CD4-positive, alpha-beta T cell treated with Interleukin-15 for 4 hours (primary cell): ENCODE measurements around the gene VAT1.
A peak's percentile ranks its signal among the peaks of the same experiment; 100 is the strongest.
"Not testable (repeated sequence)": the region's sequence is repeated elsewhere in the genome, so short reads cannot be mapped to it uniquely, and the experiment has no call there.

ENCODE experiments used
- DNase-seq: peaks from one replicate; pipeline ENCODE4 v3.0.0-alpha.2; 2020; ENCODE audit warnings: low spot score

Gene VAT1

DNA sequence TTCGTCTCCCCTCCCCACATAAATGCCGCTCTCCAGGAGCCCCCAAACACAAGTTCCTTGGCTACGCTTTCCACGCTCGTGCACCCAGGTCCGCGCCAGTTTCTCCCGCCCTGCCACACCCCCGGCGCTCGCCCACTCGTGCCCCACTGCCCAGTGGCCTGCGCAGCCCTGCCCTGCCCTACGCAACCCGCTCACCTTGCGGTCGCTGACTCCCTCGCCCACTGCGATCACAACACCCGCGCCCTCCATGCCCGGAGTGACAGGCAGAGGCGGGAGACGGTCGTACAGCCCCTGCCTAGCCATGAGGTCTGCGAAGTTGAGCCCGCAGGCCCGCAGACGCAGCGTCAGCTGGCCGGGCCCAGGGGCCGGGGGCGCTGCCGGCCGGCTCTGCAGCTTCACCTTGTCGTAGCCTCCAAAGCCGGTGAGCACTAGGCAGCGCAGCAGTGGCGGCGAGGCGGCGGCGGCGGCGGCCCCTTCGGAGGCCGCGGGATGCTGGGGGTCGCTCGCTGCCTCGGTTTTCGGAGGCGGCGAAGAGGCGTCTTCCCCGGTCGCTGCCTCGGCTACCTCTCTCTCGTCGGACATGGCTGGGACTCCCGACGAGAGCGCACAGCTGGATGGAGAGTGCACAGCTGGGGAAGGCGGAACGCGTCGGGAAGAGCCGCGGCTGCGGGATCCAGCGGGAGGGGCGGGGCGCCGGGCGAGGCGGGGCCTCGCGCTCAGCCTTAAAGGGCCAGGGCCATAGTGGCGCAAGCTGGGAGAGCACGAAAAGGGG lies at the start of gene VAT1:
Gene VAT1 (minus strand): TSS at position 645 of the 772 bp plus-strand sequence. CDS start 63 bp downstream, at position 582.
- peak; percentile 50 for DNase-seq

DNA sequence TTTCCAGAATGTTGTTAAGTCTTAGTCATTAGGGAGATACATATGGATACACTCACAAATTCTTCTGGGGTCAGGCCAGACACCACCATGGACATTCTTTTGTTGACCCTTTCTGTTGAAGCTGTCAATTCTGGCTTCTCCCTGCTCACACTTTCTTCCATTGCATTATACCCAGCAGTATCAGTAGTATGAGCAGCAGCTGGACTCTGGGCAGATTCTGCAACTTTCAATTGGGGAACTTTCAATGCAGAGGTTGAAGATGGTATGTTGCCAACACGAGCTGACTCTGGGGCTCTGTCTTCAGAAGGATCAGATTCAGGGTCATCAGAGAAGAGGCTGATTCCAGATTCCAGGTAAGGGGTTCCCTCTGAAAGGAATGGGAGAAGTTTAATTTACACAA lies 48.7 kb upstream of the VAT1 start:
- DNase-seq: no peak

DNA sequence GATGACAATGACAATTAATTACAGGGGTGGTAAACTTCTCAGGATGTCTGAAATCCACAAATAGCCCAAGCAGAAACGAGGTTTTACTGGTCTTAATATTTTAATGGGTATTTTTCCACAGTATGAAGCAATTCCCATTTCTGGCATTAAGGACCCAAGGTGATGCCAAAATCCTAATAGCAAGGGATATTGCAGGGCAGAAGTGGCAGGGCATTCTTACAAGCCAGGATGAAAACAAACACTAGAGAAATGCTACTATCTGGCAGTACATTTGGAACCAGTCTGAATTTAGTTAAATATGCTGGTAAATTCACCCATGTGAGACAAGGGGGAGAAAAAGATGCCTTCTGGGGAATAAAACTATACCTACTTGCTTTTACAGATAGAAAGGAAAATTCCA lies 48.1 kb upstream of the VAT1 start:
- no peak for DNase-seq

DNA sequence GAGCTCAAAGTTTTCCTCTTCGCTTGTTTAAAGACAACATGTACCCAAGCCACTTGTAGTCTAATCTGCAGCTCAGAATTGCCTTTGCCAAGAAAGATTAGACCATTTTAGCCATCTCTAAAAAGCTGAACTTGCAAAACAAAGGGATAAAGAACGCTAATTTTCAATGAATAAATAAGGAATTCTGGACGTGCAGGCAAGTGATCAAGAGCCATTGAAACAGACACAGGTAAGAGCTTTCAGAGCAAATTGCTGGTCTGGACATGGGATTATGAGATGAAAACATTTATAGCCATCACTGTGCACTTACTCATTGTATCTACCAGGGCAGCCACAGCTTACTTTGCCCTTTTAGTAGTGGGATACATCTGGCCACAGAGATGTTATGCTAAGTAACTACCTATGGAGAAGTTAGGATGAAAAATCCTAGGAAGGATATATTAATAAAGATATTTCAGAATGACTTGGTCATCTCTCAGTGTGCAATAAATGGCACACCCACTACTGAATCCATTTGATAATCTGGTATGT lies 47.2 kb upstream of the VAT1 start:
- DNase-seq: no peak

DNA sequence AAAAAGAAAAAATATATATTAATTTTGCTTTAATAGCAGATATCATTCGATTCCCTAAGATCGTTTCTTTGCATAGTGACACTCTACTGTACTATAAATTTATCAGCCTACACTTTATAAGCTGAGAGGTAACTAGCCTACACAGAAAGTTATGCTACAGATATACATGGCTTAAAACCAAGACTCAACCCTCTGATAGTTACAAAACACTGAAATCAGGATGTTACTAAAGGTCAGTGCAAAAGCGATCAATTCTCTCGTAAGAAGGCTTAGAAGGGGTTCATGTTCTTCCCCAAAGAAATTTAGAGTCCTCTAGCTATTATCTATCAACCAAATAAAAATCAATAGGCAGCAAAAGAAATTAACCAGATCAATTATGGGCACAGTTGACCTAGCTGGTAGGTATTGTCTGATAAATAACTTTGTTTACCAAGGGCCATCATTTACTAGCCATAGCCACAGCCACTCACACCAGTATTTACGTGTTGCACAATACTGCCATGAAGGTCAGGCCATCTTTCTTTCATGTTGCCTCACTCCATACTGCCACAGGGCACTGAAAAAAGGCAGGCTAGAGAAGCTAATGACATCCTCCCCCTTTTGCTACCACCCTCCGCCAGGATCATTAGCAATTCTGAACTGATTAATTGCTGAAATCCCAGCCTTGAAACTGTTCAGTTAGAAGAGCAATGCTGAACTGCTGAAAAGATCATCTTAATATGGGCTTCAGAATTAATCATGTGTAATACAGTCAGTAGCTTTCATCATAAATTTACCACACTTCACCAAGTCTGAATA lies 46.6 kb upstream of the VAT1 start:
- no peak for DNase-seq

DNA sequence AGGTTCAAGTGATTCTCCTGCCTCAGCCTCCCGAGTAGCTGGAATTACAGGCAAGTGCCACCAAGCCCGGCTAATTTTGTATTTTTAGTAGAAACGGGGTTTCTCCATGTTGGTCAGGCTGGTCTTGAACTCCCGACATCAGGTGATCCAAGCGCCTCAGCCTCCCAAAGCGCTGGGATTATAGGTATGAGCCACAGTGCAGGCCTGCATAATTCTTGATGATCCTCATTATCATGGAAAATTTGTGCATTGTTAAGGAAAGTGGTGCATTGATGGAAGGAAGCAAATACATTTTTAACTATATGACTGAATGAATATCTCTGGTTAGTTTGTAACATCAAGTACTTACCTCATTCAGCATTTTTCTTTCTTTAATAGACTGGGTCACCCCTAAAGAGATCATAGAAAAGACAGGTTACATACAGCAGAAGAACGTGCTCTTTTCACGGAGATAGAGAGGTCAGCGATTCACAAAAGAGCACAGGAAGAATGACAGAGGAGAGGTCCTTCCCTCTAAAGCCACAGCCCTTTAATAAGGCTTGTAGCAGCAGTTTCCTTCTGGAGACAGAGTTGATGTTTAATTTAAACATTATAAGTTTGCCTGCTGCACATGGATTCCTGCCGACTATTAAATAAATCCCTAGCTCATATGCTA lies 40.9 kb upstream of the VAT1 start:
- DNase-seq: no peak

DNA sequence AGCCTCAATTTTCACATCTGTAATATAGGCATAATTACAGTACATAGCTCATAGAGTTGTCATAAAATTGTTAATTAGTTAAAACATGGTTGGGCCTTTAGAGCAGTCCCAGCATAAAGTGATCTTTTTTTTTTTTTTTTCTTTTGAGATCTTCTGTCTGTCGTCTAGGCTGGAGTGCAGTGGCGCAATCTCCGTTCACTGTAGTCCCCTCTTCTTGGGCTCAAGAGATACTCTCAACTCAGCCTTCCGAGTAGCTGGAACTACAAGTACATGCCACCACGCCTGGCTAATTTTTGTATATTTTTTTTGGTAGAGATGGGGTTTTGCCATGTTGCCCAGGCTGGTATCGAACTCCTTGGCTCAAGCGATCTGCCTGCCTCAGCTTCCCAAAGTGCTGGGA lies 33.9 kb upstream of the VAT1 start:
- no peak for DNase-seq

DNA sequence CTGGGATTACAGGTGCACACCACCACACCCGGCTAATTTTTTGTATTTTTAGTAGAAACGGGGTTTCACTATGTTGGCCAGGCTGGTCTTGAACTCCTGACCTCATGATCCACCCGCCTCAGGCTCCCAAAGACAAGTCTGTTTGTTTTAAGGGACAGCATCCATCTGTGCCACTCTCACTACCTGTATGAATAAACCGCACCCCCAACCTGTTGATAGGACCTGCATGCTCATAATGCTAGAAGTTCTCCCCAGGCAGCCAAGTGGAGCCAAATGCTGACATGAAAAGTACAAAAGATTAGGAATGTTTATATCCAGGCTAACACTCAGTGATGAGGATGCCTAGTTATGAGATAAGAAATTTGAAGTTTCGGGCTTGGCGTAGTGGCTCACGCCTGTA lies 30.8 kb upstream of the VAT1 start:
- DNase-seq: not testable (repeated sequence)

DNA sequence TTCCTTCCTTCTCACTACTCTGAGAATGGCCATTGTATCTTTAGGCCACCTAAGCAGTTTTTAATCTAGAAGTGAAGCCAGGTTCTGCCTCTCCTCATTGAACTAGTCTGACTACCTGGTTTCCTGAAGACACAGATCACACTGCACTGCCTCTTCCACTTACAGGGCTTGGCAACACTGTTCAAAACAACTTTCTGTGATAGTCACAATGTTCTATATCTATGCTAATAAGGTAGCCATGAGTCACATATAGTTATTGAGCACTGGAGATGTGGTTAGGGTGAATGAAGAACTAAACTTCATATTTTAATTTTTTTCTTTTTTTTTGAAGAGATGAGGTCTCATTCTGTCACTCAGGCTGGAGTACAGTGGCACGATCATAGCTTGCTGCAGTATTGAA lies 29.8 kb upstream of the VAT1 start:
- DNase-seq: no peak

DNA sequence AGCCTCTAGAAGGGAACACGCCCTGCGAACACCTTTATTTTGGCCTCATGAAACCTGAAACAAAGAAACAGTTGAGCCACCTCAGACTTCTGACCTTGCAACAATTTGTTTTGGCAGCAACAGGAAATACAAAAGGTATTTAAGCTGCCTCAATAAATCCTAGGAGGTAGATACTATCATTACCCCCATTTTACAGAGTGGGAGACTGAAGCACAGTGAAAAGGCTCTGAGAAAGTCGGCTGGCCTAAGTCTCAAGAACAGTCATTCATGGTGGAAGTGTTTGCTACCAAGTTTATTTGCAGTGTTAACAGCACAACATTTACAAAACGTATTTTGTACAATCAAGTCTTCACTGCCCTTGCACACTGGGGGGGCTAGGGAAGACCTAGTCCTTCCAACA lies 21.8 kb upstream of the VAT1 start:
- DNase-seq: no peak

DNA sequence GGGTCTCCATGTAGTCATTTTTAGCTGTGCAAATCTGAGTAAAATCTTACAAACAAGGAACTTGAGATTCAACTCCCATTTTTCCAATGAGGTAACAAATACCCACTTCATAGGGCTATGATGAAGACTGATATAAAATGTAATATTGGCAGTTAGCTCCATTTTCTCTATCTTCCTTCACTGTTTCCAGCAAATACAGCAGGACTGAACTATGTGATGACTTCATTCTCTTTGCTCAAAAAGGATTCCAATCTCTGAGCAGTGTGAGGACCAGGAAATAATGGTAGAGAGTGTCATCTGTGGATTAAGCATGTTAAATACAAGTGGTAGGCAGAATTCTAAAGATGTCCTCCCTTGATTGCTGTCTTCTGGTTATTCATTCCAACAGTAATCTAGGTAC lies 21.1 kb upstream of the VAT1 start:
- no peak for DNase-seq

DNA sequence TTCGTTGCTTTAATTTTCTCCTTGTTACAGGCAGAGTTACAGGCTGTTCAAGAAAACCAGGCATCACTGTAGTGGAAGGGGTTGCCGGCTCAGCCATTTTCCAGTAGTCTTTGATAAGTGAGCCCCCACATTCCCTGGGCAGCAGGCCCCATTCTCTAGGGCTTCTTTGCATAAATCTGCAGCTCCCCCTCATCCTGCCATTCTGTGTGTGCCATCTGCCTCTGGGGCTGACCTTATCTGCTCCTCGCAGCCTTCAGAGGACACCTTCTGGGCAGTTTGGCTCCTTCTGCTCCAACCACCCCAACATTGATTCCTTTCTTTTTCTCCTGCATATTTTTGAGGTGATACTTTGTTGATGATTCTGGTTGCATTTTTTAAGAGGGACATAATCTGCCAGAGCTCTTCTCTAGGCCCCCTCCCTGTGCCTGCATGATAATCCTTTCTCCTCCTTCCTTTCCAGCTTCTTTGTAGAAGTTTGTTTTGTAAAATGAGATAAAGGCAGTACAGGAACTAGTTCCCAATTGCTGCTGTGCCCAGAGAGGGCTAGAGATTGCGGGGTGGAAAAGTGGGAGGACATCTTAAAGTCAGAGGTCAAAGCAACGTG lies 19.9 kb upstream of the VAT1 start:
- DNase-seq: no peak

DNA sequence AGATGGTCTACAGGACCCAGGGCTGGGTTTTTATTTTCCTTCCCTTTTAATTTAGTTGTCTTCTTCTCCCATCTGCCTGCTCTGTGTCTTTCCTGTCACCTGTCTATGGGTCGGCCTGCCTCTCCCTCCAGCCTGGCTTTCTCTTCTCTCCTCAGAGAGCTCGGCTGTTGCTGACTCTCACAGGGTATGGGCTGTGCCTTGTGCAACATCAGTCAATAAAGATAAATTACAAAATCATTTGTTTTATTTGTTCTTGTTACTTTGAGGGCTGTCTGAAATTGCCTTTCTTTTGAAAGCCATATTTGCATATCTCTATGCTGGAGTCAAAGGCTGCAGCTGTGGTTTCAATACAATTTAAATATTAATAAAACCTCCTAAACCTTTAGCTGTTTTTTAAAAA lies 18.5 kb upstream of the VAT1 start:
- DNase-seq: no peak

DNA sequence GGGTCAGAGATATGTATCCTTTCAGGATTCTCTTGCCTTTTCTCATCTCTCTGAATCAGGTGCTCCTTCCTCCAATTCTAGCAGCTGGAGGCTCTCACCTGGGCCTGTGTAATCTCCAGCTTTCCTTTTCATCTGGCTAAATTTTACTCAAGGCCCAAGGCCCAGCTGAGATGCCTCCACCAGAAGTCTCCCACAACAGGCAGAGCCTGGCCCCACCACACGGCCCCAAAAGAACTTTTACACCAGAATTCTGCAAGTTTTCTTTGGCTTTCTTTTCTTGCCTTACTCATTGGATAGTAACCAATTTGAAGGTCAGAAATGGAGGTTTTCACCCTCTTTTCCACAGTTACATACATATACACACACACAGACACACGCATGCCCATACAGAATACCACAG lies 17.5 kb upstream of the VAT1 start:
- DNase-seq: no peak

DNA sequence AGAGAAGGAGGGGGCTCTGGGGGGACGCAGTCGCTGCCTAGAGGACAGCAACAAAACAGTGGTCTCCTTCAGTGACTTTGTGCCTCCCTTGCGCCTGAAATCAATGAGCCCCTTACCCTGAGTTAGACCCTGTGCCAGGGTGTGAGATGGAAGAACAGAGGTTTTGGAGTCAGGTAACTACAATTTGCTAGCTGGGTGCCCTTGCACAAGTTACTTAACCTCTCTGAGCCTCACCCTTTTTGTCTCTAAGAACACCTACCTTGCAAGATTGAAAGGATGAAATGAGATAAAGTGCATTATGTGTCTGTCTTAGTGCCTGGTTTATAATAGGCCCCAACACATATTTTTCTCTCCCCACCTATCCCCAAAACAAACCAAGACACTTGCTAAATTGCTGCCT lies 12.7 kb upstream of the VAT1 start:
- DNase-seq: no peak

DNA sequence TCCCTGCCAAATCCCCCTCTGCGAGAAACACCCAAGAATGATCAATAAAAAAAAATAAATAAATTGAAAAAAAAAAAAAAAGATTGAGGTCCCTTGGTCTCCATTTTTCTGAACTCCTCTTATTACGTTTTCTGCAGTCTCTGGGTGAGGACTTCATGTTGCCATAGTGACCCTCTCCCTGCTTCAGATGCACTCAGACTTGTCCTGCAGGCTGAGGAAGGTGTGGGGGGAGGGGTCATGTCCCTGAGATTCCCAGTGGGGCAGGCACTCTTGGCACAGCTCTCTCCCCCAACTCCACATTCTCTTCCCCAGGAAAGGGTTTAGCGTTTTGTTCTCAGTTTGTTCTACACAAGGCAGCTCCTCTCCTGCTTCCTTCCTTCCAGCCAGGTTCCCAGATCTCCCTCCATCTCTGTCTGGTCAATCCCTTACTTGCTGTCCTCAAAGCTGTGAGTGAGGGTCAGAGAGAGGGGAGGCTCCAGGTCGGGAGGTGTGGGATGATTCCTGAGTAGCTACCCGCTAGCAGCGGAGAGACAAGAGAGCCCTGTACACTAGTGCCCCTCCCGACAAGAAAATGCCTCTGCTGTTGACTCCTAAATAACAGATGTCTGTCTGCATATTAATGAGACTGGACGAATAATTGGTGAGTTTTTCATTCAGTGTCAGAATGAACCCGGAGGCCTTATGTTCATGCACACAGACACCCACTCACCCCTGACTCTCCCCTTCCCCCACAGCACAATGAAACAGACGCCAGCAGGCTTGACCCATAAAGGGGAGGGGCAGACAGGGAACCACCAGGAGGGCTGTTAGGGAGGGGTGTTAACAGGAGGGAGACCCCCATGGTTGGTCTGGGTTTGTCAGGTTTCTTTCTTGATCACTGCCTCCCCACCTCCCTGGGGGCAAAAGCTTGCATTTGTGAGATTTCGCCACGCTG lies 12.0 kb upstream of the VAT1 start:
- no peak for DNase-seq

DNA sequence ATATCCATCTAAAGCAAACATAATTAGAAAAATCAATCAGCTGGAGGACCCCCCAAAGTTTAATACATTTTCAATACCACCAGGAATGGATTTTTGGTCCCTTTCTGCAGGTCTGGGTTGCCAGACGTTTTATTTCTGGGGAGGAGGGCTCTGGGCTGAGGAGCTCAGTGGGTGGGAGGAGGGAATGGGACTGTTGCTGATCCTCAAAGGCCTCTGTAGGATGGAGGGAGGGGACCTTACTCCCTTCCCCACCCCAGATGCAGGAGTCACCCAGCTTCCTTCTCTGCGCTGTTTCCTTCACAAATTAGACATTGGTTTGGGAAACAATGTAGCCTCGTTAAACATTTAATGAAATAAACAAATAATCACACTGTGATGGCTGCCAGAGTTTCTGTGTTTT lies 9.5 kb upstream of the VAT1 start:
- DNase-seq: no peak

DNA sequence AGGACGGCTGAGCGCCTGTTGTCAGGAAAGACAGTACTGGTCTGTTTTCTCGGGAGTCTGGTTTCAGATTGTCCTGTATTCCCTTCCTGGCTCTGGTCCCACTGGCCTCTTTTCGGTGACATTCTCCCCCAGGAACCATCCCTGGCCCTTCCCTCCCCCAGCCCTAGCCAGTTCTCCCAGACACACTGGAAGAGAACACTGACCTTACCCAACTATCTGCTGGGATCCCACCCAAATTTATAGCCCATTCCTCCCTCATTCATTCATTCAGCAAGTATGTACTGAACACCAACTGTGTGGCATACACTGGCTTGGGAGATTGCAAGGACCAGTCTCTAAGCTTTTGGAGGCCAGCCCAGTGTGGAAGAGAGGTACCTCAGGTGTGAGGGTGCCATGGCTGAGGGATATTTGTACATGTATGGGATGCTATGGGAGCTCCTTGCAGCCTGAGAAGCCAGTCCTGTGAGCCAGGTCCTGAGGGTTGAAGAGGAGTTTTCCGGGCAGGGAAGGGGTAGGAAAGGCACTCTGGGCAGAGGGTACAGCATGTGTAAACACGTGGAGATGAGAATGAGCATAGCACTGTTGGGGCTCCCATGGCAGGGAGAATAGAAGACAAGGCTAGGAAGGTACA lies 8.1 kb upstream of the VAT1 start:
- no peak for DNase-seq

DNA sequence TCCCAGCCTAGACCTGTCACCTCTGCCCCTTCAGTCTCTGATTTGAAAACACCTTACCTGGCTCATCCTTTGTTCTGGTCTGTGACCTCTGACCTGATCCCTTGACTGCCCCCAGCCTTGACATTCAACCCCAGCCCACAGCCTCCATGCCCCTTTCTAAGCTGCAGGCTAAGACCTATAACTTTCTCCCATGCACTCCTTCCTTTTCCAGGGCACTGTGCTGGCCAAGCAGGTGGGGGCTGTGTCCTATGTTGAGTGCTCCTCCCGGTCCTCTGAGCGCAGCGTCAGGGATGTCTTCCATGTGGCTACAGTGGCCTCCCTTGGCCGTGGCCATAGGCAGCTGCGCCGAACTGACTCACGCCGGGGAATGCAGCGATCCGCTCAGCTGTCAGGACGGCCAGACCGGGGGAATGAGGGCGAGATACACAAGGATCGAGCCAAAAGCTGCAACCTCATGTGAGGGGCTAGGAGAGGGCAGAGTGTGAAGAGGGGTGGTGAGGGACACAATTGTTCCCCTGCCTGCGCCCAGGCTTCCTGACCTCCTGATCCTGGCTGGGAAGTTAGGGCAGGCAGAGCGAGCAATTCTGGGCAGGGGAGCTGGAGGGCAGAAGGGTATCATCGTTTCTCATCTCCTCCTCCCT lies 6.2 kb upstream of the VAT1 start:
- no peak for DNase-seq
